ENCODE data around the gene STK33. TPM values are rescaled to one million over a fixed set of nuclear protein-coding genes. Genes with fewer than 3 reads are reported as not detected.

Gene STK33
- total and polyA plus RNA-seq, 12 donors = 6.9 to 37.9 (median 30.1) TPM

- ATAC-seq = no peak
- 83 to 88% methylated on average over 5 of the region's 5 CpGs for WGBS, 2 donors
- Histone ChIP-seq H3K4me3 (no peak overlapping the region), H3K4me1 (peaks cover 0 to 7% (median 0%) of the 10 kb centered on the region in 9 donors), H3K27me3 (no peaks in the 10 kb centered on the region), H3K9me3 (no peaks in the 10 kb centered on the region), H3K27ac (no peak overlapping the region), H3K36me3 (peaks cover 0 to 30% (median 4%) of the 10 kb centered on the region in 9 donors)
- no peak for TF ChIP-seq CTCF (IDR thresholded peaks at IDR 0.05)
- DNase-seq = no peak
- intact Hi-C loops (cut with DNase I) = no loop called here
Measured at GRCh38 chr11:8612522-8612921, 18.5 kb upstream of the STK33 start.

- Histone ChIP-seq H3K36me3 (peaks cover 0 to 11% (median 0%) of the 10 kb centered on the region in 9 donors), H3K4me1 (peaks cover 0 to 7% (median 0%) of the 10 kb centered on the region in 9 donors), H3K27ac (no peak overlapping the region), H3K9me3 (no peaks in the 10 kb centered on the region), H3K27me3 (peaks cover 0 to 4% (median 0%) of the 10 kb centered on the region in 7 donors), H3K4me3 (no peak overlapping the region)
- 57 to 76% methylated on average over 7 of the region's 7 CpGs for WGBS, 2 donors
- DNase-seq (no peak), ATAC-seq (no peak)
- TF ChIP-seq CTCF (IDR thresholded peaks at IDR 0.05) = no peak
- intact Hi-C loops (cut with DNase I) = no loop called here
Measured at GRCh38 chr11:8610532-8611116, 16.6 kb upstream of the STK33 start.

- intact Hi-C loops (cut with DNase I) = loop anchor here in 2 of 10 donors (10.0 kb wide), 1 partner anchor 206 kb away; a partner anchor contains a TSS
- 71 to 74% methylated on average over 1 of the region's 1 CpG for WGBS, 2 donors
Measured at GRCh38 chr11:8608652-8609051, 14.6 kb upstream of the STK33 start.

GRCh38 chr11:8605971-8606563 is 12.0 kb upstream of the STK33 start:
- WGBS, 2 donors = 83 to 95% methylated on average over 1 of the region's 1 CpG
- no peak for DNase-seq
- intact Hi-C loops (cut with DNase I) = loop anchor here in 2 of 10 donors (10.0 kb wide), 1 partner anchor 209 kb away; a partner anchor contains a TSS

More at GRCh38 chr11:8608652-8609051, 14.6 kb upstream of the STK33 start:
- ATAC-seq = peak in 6 of 8 donors; percentile 18 to 81 (median 50)
- DNase-seq = no peak
- peaks cover 0 to 4% (median 0%) of the 10 kb centered on the region in 7 donors for H3K27me3 ChIP-seq
- TF ChIP-seq CTCF (IDR thresholded peaks at IDR 0.05) = no peak
- no peaks in the 10 kb centered on the region for H3K36me3 ChIP-seq
- H3K4me3 ChIP-seq = no peak overlapping the region
- no peaks in the 10 kb centered on the region for H3K9me3 ChIP-seq
- H3K4me1 ChIP-seq = peaks cover 0 to 19% (median 0%) of the 10 kb centered on the region in 9 donors
- peak overlapping the region in 1 of 10 donors; percentile 62 for H3K27ac ChIP-seq

More at GRCh38 chr11:8605971-8606563, 12.0 kb upstream of the STK33 start:
- no peaks in the 10 kb centered on the region for H3K36me3 ChIP-seq
- H3K27me3 ChIP-seq = peaks cover 0 to 4% (median 0%) of the 10 kb centered on the region in 7 donors
- no peaks in the 10 kb centered on the region for H3K9me3 ChIP-seq
- H3K27ac ChIP-seq = no peak overlapping the region
- peaks cover 0 to 12% (median 0%) of the 10 kb centered on the region in 9 donors for H3K4me1 ChIP-seq
- TF ChIP-seq CTCF (IDR thresholded peaks at IDR 0.05) = no peak
- ATAC-seq = no peak
- no peak overlapping the region for H3K4me3 ChIP-seq

Measured in heart right ventricle (tissue), 16 donors.